Skeletal muscle tissue (tissue), 4 donors: ENCODE results near the gene RNF112. TPM values are rescaled to one million over a fixed set of nuclear protein-coding genes. Genes with fewer than 3 reads are reported as not detected.

Experiments used
- H3K27ac ChIP-seq: one replicate; pipeline ENCODE4 v1.7.0; 2013; ENCODE audit warnings: mild to moderate bottlenecking, low read depth, low read length, inconsistent platforms
- H3K27me3 ChIP-seq, 3 donors: one replicate each; pipeline ENCODE4 v1.7.0; 2013; ENCODE audit warnings: low read length in 3 of 3; ENCODE audit not compliant: control insufficient read depth in 3 of 3, insufficient read depth in 3 of 3
- H3K36me3 ChIP-seq, 3 donors: one replicate each; pipeline ENCODE4 v1.7.0; 2013; ENCODE audit warnings: low read length in 3 of 3; ENCODE audit not compliant: control insufficient read depth in 3 of 3, insufficient read depth in 3 of 3
- H3K4me1 ChIP-seq, 3 donors: one replicate each; pipeline ENCODE4 v1.7.0; 2013; ENCODE audit warnings: low read length in 3 of 3, mild to moderate bottlenecking in 3 of 3; ENCODE audit not compliant: control insufficient read depth in 3 of 3, insufficient read depth in 3 of 3
- H3K4me3 ChIP-seq, 3 donors: one replicate each; pipeline ENCODE4 v1.7.0; 2013; ENCODE audit warnings: low read length in 3 of 3
- H3K9ac ChIP-seq, 3 donors: one replicate each; pipeline ENCODE4 v1.7.0; 2013; ENCODE audit warnings: low read length in 3 of 3, mild to moderate bottlenecking in 3 of 3, moderate library complexity in 2 of 3, low read depth in 1 of 3
- H3K9me3 ChIP-seq, 3 donors: one replicate each; pipeline ENCODE4 v1.7.0; 2013; ENCODE audit warnings: low read length in 3 of 3; ENCODE audit not compliant: control insufficient read depth in 3 of 3
- total RNA-seq: library from RNA; depleted of rRNA; stranded (reverse); fragments of >200 nt; gene quantifications from one replicate; pipeline ENCODE4 v1.2.3, GENCODE V29; 2014
- donor health status: Osteomylitis.

The RNF112 gene
- total RNA-seq, 1 donor from 2014 or later, result 2.1 TPM

DNA sequence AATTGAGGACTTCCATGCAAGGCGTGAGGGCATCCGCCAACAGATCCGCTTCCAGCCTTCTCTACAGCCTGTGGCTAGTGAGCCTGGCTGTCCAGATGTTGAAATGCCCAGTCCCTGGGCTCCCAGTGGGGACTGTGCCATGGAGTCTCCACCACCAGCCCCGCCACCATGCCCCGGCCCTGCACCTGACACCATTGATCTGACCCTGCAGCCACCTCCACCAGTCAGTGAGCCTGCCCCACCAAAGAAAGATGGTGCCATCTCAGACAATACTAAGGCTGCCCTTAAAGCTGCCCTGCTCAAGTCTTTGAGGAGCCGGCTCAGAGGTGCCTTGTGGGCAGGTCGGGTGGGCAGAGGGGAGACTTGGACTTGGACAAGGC lies 29.7 kb upstream of the RNF112 start:
- no peak overlapping the region for H3K27ac ChIP-seq
- H3K9ac ChIP-seq, result no peak overlapping the region
- no peak overlapping the region for H3K4me3 ChIP-seq
- no peaks in the 10 kb centered on the region for H3K27me3 ChIP-seq
- H3K36me3 ChIP-seq, result peaks cover 34 to 42% (median 39%) of the 10 kb centered on the region in 3 donors
- no peaks in the 10 kb centered on the region for H3K9me3 ChIP-seq
- H3K4me1 ChIP-seq, result peaks cover 38 to 53% (median 45%) of the 10 kb centered on the region in 3 donors

DNA sequence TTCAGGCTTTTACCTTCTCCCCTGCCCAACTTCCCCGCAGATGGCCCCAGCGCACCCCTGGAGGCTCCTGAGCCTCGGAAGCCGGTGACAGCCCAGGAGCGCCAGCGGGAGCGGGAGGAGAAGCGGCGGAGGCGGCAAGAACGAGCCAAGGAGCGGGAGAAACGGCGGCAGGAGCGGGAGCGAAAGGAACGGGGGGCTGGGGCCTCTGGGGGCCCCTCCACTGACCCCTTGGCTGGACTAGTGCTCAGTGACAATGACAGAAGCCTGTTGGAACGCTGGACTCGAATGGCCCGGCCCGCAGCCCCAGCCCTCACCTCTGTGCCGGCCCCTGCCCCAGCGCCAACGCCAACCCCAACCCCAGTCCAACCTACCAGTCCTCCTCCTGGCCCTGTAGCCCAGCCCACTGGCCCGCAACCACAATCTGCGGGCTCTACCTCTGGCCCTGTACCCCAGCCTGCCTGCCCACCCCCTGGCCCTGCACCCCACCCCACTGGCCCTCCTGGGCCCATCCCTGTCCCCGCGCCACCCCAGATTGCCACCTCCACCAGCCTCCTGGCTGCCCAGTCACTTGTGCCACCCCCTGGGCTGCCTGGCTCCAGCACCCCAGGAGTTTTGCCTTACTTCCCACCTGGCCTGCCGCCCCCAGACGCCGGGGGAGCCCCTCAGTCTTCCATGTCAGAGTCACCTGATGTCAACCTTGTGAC lies 29.1 kb upstream of the RNF112 start:
- Histone ChIP-seq H3K27ac (no peak overlapping the region), H3K4me1 (peaks cover 40 to 54% (median 49%) of the 10 kb centered on the region in 3 donors), H3K36me3 (peaks cover 34 to 42% (median 39%) of the 10 kb centered on the region in 3 donors)

DNA sequence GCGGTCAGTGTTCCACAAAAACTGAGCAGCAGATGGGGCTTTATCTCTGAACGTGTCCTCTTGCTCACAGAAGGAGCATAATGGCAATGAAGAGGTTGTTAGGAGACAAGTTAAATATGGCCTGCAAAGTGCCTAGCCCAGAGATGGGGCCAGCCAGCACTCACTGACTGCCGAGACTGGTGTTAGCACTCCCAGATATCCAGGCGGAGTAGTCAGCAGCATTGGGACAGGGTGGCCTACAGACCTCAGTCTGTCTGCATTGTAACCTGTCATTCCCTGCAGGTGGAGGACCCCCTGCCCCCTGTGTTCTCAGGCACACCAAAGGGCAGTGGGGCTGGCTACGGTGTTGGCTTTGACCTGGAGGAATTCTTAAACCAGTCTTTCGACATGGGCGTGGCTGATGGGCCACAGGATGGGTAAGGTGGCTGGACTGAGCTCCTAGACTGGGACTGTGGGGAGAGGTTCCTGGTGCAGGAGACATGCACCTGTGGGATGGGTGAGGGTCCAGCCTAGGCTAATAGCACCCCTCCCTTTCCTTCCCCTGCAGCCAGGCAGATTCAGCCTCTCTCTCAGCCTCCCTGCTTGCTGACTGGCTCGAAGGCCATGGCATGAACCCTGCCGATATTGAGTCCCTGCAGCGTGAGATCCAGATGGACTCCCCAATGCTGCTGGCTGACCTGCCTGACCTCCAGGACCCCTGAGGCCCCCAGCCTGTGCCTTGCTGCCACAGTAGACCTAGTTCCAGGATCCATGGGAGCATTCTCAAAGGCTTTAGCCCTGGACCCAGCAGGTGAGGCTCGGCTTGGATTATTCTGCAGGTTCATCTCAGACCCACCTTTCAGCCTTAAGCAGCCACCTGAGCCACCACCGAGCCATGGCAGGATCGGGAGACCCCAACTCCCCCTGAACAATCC lies 28.2 kb upstream of the RNF112 start:
- Histone ChIP-seq H3K27ac (no peak overlapping the region), H3K9me3 (no peaks in the 10 kb centered on the region), H3K36me3 (peaks cover 34 to 42% (median 39%) of the 10 kb centered on the region in 3 donors), H3K27me3 (no peaks in the 10 kb centered on the region), H3K4me1 (peaks cover 40 to 54% (median 53%) of the 10 kb centered on the region in 3 donors), H3K4me3 (no peak overlapping the region), H3K9ac (no peak overlapping the region)

More for the DNA sequence above, 29.1 kb upstream of the RNF112 start:
- H3K4me3 ChIP-seq, result no peak overlapping the region
- no peaks in the 10 kb centered on the region for H3K27me3 ChIP-seq
- H3K9me3 ChIP-seq, result no peaks in the 10 kb centered on the region
- no peak overlapping the region for H3K9ac ChIP-seq

DNA sequence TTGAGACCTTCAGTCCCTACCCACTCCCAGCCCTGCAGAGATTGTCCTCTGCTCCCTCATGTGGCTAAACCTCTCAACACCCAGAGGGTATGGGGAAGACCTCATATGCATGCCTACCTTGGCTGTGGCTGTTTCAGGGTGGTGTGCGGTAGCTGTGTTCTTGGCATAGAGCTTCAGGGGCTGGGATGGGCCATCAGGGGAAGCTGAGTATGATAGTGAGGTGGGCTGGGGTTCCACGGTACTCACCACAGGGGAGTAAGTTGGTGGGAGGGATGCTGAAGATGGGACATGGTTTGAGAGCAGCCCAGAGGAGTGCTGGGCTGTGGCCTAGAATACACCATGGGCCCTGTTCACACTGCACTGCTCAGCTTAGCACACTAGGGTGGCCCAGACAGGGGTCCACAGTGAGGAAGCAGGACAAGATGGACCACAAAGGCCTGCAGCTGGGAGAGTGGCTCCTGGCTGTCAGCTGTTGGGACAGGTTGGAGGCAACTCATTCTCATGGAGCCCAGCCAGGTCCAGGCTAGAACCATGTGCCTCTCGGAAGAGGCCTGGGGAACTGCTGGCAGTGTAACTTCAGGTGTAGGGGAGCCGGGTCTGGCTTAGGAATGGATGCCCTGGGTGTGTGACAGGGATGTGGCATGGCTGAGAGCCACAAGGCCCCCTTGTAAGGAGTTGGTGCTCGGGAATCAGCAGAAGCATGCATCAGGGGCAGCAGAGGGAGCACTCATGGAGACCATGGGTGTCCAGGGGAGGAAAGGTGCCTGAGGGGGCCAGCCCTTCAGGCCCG lies 27.2 kb upstream of the RNF112 start:
- H3K27ac ChIP-seq, result peak overlapping the region; percentile 58
- H3K4me1 ChIP-seq, result peaks cover 43 to 60% (median 57%) of the 10 kb centered on the region in 3 donors
- no peaks in the 10 kb centered on the region for H3K27me3 ChIP-seq
- peaks cover 34 to 42% (median 39%) of the 10 kb centered on the region in 3 donors for H3K36me3 ChIP-seq
- peak overlapping the region in 1 of 3 donors; percentile 68 for H3K9ac ChIP-seq
- H3K9me3 ChIP-seq, result no peaks in the 10 kb centered on the region
- H3K4me3 ChIP-seq, result peak overlapping the region in 1 of 3 donors; percentile 22

DNA sequence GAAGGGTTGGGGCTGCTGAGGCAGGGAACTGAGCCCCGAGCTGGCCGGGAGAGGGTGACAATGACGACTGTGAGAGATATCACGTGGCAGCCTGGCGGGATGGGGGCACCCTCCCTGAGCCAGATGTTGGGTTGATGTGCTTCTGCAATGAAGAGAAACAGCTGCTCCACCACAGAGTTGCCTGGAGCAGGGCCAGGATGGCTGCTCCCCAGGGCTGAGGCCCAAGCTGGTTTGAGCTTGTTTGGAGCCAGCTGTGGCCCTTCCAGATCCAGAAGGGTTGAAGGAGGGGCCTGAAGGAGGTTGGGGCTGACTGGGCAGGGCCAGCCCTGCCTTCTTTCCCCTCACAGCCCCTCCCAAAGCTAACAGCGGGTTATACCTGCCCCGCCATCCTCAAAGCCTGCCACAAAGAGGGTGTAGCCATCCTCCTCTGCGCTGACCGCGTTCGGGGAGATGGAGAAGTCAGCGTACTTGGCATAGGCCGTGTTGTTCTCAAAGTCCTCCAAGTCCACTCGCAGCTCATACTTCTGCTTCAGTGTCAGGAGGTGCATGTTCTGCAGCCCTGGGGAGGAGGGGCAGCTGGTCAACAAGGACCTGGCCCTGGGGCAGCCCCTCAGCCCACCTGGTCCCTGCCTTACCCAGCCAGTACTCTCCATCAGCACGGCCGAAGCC lies 26.2 kb upstream of the RNF112 start:
- Histone ChIP-seq H3K4me1 (peaks cover 37 to 52% (median 48%) of the 10 kb centered on the region in 3 donors), H3K9me3 (no peaks in the 10 kb centered on the region), H3K27me3 (no peaks in the 10 kb centered on the region), H3K9ac (peak overlapping the region in 1 of 3 donors; percentile 68), H3K4me3 (peak overlapping the region; percentile 27 to 52 (median 30)), H3K36me3 (peaks cover 29 to 35% (median 32%) of the 10 kb centered on the region in 3 donors), H3K27ac (peak overlapping the region; percentile 58)

DNA sequence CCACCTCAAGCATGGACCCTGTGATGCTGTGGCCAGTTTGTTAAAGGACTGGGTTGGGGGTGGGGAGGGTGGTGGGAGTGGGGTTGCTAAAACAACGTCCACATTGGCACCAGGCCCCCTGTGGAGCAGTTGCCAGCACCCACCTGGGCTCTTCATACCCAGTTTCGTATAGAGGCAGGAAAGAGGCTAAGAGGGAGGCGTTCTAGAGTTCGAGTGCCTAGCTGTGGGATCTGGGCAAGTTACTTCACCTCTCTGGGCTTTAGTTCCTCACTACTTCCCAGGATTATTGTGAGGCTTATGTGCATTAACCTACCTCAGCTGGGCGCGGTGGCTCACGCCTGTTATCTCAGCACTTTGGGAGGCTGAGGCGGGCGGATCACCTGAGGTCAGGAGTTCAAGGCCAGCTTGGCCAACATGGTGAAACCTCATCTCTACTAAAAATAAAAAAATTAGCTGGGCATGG lies 25.5 kb upstream of the RNF112 start:
- H3K9ac ChIP-seq, result peak overlapping the region in 1 of 3 donors; percentile 62
- no peaks in the 10 kb centered on the region for H3K27me3 ChIP-seq
- no peaks in the 10 kb centered on the region for H3K9me3 ChIP-seq
- H3K4me3 ChIP-seq, result peak overlapping the region in 2 of 3 donors; percentile 2 to 52
- peak overlapping the region; percentile 77 for H3K27ac ChIP-seq
- peaks cover 22 to 28% (median 27%) of the 10 kb centered on the region in 3 donors for H3K36me3 ChIP-seq
- peaks cover 37 to 52% (median 49%) of the 10 kb centered on the region in 3 donors for H3K4me1 ChIP-seq

DNA sequence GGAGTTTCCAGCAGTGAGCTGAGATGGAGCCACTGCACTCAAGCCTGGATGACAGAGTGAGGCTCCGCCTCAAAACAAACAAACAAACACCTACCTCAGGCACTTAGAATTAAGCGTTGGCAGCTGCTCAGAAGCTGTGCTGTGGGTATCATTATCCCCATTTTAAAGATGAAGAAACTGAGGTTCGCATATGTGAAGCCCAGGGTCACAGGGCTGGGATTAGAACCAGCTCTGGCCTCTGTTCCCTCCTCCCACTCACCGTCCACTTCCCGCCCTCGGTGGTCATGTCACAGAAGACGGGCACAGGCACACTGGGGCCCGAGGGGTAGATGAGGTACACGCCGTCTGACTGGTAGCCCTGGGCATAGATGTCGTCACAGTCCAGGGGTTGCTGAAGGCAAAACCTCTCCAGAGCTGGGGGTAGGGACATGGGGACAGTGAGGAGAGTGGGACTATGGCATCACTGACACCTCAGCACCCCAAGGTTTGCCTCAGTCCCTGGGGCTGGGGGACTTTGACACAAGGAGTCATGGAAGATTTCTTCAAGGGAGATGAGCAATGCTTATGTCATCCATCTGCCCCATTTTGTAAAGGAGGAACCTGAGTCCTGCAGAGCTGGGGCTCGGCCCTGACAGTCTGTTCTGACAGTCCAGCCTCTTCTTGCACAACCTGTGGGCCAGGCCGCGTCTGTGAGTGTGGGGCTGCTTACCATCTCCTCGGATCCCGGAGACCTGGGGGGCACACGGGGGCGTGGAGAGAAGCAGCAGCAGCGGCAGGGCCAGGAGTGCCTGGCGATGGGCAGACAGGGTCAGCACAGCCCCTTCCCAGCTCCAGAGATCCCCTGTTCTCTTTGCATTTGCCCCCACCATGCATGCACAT lies 24.7 kb upstream of the RNF112 start:
- no peaks in the 10 kb centered on the region for H3K9me3 ChIP-seq
- peaks cover 15 to 20% (median 20%) of the 10 kb centered on the region in 3 donors for H3K36me3 ChIP-seq
- H3K27me3 ChIP-seq, result no peaks in the 10 kb centered on the region
- H3K9ac ChIP-seq, result peak overlapping the region; percentile 32 to 64 (median 51)
- peak overlapping the region in 2 of 3 donors; percentile 54 to 63 for H3K4me3 ChIP-seq
- H3K27ac ChIP-seq, result peak overlapping the region; percentile 77
- H3K4me1 ChIP-seq, result peaks cover 37 to 52% (median 49%) of the 10 kb centered on the region in 3 donors

DNA sequence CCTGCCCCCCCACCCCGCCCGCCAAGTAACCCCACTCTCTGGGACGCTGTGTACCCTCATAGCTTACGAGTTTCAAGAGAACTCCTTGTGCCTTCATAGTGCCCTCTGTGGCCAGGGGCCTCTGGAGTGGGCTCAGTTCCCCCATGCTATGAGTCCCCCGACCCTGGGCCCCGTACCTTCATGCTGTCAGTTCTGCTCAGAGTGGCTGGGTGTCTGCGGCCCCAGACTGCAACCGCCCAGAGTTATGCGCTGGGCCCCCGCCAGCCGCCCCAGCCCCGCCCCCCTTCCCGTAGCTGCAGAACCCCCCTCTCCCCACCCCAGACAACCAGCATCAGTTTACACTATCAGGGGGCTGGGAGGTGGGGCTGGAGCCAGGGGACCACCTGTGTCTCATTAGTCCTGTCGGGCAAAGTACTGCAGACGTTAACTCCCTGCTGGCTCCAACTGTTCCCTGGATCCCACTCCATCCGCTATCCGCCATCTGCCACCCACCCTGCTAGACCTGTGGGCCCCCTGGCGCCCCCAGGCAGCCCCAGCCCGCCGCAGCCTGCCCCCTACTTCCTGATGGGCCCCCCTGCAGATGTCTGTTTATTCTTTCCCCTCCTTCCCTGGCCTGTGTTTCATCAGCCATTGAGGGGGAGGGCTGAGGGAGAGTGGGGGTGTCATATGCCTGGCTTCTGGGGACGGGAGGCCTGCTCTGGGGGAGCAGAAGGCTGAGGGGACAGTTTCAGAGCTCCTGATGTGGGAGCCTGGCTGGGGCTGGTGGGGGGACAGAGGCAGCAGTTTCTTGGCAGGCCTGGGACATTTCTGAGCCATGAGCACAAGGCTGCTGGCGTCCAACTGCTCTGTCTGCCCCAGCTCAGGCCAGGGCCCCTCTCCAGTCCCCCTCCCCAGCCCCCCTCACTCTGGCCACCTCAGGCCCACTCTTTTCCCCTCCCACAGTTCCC lies 23.8 kb upstream of the RNF112 start, which contains the start of gene MFAP4:
Gene MFAP4, minus strand, starts transcription at position 217 of the 947 bp plus-strand sequence. Its CDS starts 35 bp downstream, at position 182.
- H3K9ac ChIP-seq, result peak within 1 kb of the TSS; percentile 38 to 64 (median 51)
- H3K4me1 ChIP-seq, result peaks cover 37 to 52% (median 49%) of the 10 kb centered on the region in 3 donors
- no peaks in the 10 kb centered on the region for H3K27me3 ChIP-seq
- H3K4me3 ChIP-seq, result peak within 1 kb of the TSS in 2 of 3 donors; percentile 54 to 63
- peak within 1 kb of the TSS; percentile 77 for H3K27ac ChIP-seq
- H3K9me3 ChIP-seq, result no peaks in the 10 kb centered on the region
- peaks cover 13 to 18% (median 17%) of the 10 kb centered on the region in 3 donors for H3K36me3 ChIP-seq
